Measurements from ENCODE around the gene FBXO5.

The FBXO5 gene

DNA sequence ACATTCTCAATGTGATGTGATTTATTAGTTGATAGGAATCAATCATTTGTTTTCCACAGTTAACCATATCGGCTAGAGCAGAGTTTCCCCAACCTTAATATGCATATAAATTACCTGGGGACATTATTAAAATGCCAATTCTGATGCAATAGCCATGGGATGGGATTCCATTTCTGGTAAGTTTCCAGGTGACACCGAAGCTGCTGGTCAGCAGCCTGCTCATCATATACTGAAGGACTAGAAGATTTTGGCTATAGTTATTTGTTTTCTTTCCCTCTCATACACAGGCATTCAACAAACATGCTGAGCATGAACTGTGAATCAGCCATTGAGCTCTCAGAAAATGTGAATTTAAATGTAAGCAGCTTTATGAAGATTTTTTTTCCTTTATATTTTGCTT is 35.8 kb downstream of the FBXO5 start:
- DNase-seq, result no peak

DNA sequence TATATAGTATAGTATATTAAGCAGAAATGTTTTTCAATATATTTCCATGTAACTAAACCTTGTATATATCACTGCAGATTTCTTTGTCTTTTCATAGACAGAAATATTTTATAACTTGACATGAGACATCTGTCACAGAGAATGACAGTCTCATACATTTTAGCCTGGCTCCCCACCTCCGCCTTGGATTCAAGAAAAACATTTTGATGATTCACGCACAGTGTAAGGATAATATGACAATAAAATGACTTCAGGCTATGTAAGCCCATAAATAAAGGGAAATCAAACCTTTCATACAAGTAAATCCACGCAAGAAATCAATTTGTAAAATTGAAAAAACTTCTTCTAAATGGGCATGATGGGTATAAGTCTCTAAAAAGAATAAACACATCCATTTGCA is 36.4 kb downstream of the FBXO5 start:
- no peak for DNase-seq

DNA sequence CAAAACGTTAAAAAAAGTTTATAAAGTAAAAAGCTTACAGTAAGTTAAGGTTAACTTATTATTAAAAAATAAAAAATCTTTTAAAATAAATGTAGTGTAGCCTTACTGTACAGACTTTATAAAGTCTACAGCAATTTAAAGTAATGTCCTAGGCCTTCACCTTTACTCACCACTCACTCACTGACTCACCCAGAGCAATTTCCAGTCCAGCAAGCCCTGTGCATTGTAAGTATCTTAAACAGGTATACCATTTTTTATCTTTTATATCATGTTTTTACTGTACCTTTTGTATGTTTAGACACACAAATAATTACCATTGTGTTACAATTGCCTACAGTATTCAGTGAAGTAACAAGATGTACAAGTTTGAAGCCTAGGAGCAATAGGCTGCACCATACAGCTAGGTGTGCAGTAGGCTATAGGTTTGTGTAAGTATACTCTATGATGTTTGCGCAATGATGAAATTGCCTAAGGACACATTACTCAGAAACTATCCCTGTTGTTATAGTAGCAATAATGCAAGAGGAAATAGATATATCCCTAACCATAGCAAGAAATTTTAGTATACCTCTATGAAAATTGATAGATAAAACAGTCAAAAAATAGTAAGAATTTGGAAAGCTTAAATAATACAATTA is 39.5 kb downstream of the FBXO5 start:
- DNase-seq, result no peak

- no peak for DNase-seq
Observed at GRCh38 chr6:152942319-152942869, 40.4 kb downstream of the FBXO5 start.

DNA sequence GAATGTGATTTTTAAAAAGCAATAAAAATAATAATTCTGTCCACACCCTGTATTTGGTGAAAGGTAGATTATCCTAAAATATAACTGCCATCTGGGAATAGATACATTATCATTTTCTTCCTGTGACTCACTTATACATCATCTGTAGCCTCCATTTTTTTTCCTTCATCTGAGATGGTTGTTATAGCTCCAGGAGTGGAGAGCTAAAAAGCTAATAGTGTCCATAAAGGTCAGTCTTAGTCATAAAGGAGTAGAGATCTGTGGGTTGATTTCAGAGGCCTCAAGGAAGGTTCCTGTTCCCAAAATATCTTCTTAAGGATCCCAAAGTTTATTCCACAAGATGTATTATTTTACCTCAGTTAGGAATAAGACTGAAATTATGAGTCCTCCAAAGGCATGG is 41.1 kb downstream of the FBXO5 start:
- DNase-seq, result no peak

GRCh38 chr6:152932865-152933264 is 50.0 kb downstream of the FBXO5 start:
- no peak for DNase-seq

GRCh38 chr6:152922706-152923105 is 60.1 kb downstream of the FBXO5 start:
- DNase-seq, result no peak
